HG03280 (cell line): ENCODE measurements around the gene PAX8.
A peak's percentile ranks its signal among the peaks of the same experiment; 100 is the strongest.
"Not testable (repeated sequence)": the region's sequence is repeated elsewhere in the genome, so short reads cannot be mapped to it uniquely, and the experiment has no call there.

Experiments
- ATAC-seq: cut with Tn5 transposase; IDR thresholded peaks from one replicate; pipeline ENCODE4 v1.9.1; 2021; ENCODE audit warnings: mild to moderate bottlenecking, moderate library complexity; ENCODE audit not compliant: unreplicated experiment

Gene PAX8

DNA sequence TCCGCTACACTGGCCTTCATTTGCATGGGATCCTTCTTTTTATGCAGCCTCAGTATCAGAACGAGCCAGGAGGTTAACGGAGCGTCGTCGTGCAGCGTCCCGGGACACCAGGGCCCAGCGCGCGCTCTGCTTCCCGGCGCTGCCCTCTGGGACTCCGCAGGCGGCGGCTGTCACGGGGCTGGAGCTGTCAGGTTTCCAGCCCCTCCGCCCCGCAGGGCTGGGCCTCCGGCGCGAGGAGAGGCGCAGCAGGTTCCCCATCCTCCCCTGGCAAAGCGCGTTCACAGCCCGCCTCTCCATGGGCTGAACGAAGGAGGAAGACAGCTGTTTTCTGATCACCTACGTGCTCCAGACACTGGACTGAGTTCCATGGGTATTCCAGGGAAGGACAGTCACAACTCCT is 12.5 kb upstream of the PAX8 start:
- ATAC-seq, result no peak

- not testable (repeated sequence) for ATAC-seq
Observed at GRCh38 chr2:113288674-113289149, 10.0 kb upstream of the PAX8 start.

- not testable (repeated sequence) for ATAC-seq
Observed at GRCh38 chr2:113288117-113288673, 9.5 kb upstream of the PAX8 start.

DNA sequence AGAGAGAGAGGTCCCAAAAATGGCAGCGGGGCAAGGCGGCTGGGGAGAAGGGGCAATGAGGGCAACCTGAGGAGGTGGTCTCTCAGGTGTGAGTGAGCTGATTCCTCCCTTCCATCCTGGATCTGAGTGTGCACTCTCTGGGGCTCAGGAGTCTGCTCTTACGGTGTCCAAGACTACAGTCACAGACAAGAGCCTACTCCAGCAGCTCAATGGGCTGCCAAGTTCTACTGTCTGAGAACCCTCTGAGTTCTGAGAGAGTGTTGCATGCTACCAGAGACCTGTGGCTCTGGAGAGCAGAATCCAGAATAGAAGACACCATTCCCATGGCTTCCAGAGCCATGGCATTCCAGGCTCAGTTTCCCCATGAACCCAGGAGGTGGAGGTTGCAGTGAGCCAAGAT is 7.1 kb upstream of the PAX8 start:
- ATAC-seq, result no peak

DNA sequence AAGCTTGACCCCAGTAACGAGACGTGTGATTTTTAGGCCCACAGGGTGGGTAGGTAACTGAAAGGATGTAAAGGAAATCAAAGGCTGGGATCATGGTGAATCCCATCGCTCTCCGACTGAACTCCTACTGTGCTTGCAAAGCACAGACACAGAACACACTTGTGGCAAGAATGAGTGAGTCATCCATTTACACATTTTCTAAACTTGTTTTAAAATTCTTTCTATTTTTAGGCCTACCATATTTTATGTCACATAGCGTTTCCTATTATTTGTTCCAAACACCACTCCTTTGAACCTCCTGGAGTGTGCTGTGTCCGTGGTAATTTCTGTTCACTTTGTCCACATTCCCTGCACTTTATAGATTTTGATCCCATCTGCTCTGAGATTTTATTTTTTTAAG is 6.3 kb upstream of the PAX8 start:
- not testable (repeated sequence) for ATAC-seq

DNA sequence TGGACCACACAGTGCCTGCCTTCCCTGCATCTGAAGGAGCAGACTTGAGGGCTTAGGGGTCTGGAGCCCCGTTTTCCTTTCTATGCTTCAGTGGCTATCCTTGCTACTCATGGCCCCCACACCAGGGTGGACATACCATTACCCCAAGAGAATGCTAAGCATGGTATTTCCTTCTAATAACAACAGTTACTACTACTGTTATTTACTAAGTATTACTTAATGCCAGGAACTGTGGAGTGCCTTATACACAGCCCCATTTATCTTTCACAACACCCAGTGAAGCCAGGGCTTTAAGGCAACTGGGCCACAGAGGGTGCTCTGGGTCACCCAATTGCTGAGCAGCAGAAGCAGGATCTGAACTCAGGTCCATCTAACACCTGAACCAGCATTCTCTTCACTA is 5.8 kb upstream of the PAX8 start:
- no peak for ATAC-seq

DNA sequence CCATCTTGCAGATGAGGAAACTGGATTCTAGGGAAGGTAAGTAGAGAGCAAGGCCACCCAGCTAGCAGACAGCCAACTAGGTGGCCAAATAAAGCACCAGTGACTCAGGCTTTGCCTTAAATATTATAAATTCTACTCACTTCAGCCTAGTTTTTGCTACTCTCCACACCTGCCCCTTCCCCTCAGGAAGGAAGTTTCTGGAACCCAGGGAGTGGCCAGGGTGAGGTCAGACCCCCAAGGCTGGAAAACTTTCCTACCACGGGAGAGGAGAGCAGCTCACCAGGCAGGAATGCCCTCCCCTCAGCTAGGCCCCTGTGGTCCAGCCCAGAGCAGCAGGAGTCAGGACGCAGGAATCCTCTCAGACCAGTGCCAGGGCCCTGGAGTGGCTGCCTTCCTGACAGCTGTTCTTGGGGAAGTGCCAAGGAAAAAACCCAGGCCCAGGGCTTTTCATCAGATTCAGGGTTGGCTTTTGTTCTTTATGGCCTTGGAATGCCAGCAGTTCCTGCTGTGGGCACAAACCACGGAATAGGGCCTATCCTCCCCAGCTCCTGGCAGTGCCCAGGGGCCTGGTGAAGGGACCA is 5.1 kb upstream of the PAX8 start:
- no peak for ATAC-seq

DNA sequence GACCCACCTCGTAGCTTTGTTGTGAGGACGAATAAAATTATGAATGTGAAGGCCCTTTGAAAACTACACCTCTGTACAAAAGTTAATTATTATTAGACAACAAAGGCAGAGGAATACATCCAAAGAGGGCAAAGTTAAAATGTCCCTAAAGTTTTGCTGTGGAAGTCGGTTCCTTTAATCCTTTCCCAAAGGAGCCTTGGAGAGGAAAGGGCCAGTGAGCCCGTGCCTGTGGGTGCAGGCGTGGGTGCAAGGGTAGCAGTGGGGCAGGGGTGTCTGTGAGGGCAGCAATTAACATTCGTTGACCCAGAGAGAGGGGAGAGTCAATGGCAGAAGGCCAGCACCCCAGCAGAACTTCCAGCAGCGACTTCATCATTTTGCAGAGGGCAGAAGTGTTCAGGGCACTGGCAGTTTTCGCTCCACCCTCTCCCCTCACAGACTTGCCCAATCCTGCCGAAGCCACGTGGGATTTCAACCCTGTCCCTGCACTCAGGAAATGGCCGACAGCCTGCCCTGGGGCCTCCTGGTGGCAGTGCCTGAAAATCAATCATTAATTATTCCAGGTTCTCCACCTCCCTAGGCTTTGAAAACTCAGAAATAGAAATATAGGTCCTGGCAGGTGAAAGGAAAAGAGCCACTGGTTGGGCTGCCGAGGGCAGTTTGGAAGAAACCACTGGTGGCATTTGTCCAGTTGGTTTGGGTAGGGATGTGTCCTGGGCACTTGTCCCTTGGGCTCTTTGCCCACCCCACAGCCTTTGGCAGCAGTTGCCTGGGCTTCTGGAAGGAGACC is 4.2 kb upstream of the PAX8 start:
- no peak for ATAC-seq

DNA sequence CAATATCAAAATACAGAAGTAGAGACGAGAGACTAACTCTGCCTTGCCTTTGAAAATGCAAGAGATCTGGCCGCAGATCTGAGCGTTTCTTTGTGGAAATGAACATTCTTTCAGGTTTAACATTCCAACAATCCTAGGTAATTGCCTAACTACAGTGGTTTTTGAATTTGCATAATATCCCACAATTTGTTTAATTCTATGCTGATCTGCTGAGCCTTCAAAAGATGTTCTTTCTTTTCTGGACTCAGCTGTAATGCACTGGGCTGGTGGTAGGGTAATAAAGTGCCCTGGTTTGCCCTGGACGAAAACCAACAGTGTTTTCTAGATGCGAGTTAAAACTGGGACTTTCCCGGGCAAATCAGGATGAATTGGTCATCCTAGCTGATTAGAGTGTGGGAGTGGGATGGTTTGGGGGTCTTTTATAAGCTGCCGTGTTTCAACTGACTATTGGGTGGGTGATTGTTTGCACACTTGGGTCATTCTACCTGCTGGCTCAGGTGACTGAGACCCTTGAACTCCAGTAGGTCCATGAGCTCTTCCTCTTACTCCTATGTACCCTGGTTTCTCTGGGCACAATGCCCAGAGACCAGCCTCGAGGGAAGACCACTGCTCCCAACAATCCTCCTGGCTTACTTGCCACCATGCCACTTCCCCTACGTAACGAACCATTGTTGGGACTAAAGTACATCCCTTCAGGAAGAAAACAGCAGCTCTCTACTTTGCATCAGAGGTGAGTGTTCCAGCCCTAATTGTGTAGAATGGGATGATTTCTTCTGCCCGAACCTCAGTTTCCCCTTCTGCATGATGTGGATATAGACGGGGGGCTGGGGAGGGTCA is 3.4 kb upstream of the PAX8 start:
- ATAC-seq, result no peak

- ATAC-seq, result no peak
Observed at GRCh38 chr2:113278073-113278741, 514 bp downstream of the PAX8 start.

DNA sequence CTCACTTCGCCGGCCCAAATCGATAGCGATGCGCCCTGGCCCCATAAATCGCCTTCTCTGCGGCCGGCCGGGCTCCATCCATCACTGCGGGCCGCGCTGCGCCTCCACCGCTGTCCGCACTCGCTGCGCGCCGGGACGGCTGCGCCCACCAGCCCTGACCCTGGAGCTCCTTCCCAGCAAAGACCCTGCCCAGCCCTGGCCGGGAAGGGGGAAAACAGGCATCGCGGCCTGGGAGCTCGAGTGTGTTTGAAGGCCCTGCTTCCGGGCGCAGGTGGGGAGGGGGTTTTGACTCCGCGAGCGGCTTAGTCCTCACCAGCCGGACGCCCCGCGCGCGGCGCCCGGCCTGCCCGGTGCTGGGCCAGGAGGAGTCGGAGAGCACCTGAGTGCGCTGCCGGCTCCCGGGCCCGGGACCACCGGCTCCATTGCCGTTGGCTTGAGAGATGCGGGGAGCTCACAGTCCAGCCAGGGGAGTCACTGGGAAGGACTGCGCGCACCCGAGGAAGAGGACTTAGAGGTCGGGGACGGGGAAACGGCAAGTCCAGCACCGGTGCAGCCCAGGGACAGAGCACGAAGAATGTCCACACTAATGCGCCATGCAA is 1.1 kb downstream of the PAX8 start:
- no peak for ATAC-seq

DNA sequence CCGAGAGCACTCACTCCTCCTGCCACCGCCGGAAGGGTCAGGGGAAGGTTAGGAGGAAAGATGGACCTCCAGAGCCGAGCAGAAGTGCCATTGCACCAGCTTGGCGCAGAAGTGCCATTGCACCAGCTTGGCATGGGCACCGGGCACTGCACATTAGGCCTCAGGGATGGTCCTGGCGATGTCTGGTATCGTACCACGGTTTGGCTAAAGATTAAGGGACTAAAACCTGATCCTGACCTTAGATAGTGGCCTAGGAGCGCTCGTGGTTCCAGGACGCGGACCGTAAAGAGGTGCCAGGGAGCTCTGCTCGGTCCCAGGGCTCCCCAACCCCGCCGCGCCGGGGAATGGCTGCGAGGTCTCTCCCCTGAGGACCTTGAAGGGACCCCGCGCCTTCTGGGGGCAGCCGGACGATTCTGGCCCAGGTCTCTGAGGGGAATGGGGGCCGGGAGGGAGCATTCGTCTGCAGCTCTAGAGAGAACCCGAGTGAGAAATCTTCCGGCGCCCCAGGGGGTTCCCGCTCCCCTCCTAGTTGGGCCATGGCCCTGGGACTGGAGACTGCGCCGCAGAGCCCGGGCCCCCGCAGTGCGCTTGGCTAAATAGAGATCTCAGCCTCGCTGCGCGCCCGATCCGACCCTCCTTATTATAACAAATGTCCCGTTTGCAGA is 1.8 kb downstream of the PAX8 start:
- no peak for ATAC-seq

- ATAC-seq, result no peak
Observed at GRCh38 chr2:113276216-113276760, 2.4 kb downstream of the PAX8 start.

DNA sequence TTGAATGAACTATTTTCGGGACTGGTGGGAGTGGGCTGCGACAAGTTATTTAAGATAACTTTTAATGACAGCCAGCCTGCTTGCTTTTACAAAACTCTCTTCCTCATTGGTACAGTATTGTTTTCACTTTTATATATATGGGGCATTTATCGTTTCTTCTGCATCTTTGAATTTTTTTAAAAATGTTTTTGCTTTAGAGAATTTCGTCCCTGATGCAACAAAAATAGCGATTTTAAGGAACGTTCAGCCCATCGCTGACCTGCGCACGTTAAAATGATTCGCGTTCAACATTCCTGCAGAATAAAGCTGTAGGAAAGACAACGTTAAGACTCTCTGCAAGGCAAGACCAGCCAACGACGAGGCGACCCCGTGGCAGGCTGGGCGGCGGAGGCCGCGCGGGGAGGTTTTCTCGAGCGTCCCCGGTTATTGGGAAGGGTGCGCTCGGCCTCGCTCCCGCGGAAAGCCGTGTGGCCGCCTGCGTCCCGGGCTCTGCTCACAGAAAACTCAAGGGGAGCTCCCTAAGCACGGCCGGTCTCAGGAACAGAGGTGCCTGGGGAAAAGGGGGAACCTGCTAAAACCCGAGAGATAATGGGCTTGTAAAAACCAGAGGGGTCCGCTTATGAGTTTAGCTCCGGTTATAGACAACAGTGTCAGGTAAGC is 3.0 kb downstream of the PAX8 start:
- no peak for ATAC-seq

- no peak for ATAC-seq
Observed at GRCh38 chr2:113274432-113274831, 4.3 kb downstream of the PAX8 start.

- ATAC-seq, result no peak
Observed at GRCh38 chr2:113273981-113274380, 4.7 kb downstream of the PAX8 start.

GRCh38 chr2:113273027-113273551 is 5.6 kb downstream of the PAX8 start:
- ATAC-seq, result peak; percentile 47

DNA sequence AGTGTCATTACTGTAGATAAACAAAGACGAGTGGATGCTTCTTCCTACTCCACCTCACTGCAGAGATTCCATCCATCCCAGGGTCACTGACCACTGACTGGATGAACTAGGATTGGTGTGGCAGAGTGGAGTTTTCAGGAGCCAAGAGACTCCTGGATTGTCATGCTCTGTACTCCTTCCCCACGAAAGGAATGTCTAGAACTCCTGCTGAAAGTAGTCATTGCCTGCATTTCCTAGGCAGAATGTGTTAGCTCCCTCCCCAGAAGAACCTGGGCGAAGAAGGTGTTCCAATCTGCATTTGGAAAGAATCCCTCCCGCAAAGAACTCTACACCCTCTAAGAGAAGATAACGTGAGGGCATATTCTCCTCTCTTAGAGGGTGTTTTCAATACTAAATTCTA is 6.2 kb downstream of the PAX8 start:
- ATAC-seq, result no peak
